Measurements from ENCODE around the gene NHERF1.
A peak's percentile ranks its signal among the peaks of the same experiment; 100 is the strongest.

NHERF1 gene

GRCh38 chr17:74732042-74732867 is 16.2 kb upstream of the NHERF1 start:
- no peak for DNase-seq (ENCODE audit: low read depth in 2 of 2)

- DNase-seq (ENCODE audit: low read depth in 2 of 2): no peak
Observed at GRCh38 chr17:74733365-74734122, 14.9 kb upstream of the NHERF1 start.

GRCh38 chr17:74734256-74734655 is 14.2 kb upstream of the NHERF1 start:
- DNase-seq (ENCODE audit: low read depth in 2 of 2): no peak

- no peak for DNase-seq (ENCODE audit: low read depth in 2 of 2)
Observed at GRCh38 chr17:74736513-74737298, 11.7 kb upstream of the NHERF1 start, which contains the start of gene RAB37. RAB37 (plus strand) TSS chr17:74737256; CDS start chr17:74737273, 17 bp downstream.

- no peak for DNase-seq (ENCODE audit: low read depth in 2 of 2)
Observed at GRCh38 chr17:74737299-74738050, 11.0 kb upstream of the NHERF1 start.

- peak in 1 of 2 experiments; percentile 64 for DNase-seq (ENCODE audit: low read depth in 2 of 2)
Observed at GRCh38 chr17:74738051-74738996, 10.1 kb upstream of the NHERF1 start.

GRCh38 chr17:74739227-74739831 is 9.1 kb upstream of the NHERF1 start:
- no peak for DNase-seq (ENCODE audit: low read depth in 2 of 2)

GRCh38 chr17:74740173-74740572 is 8.3 kb upstream of the NHERF1 start:
- DNase-seq (ENCODE audit: low read depth in 2 of 2): no peak

GRCh38 chr17:74740641-74741387 is 7.6 kb upstream of the NHERF1 start:
- DNase-seq (ENCODE audit: low read depth in 2 of 2): no peak

- no peak for DNase-seq (ENCODE audit: low read depth in 2 of 2)
Observed at GRCh38 chr17:74742153-74742515, 6.3 kb upstream of the NHERF1 start.

GRCh38 chr17:74742978-74743545 is 5.4 kb upstream of the NHERF1 start:
- DNase-seq (ENCODE audit: low read depth in 2 of 2): no peak

- no peak for DNase-seq (ENCODE audit: low read depth in 2 of 2)
Observed at GRCh38 chr17:74743755-74744154, 4.7 kb upstream of the NHERF1 start.

GRCh38 chr17:74744349-74744713 is 4.1 kb upstream of the NHERF1 start:
- DNase-seq (ENCODE audit: low read depth in 2 of 2): no peak

- peak; percentile 68 to 87 for DNase-seq (ENCODE audit: low read depth in 2 of 2)
Observed at GRCh38 chr17:74744714-74745547, 3.5 kb upstream of the NHERF1 start.

- no peak for DNase-seq (ENCODE audit: low read depth in 2 of 2)
Observed at GRCh38 chr17:74745548-74746177, 2.8 kb upstream of the NHERF1 start.

- DNase-seq (ENCODE audit: low read depth in 2 of 2): no peak
Observed at GRCh38 chr17:74746376-74746775, 2.1 kb upstream of the NHERF1 start.

GRCh38 chr17:74746922-74747321 is 1.5 kb upstream of the NHERF1 start:
- no peak for DNase-seq (ENCODE audit: low read depth in 2 of 2)

GRCh38 chr17:74748279-74748528 is 224 bp upstream of the NHERF1 start:
- no peak for DNase-seq (ENCODE audit: low read depth in 2 of 2)
